ENCODE results near the gene TPPP. TPM values are rescaled to one million over a fixed set of nuclear protein-coding genes. Genes with fewer than 3 reads are reported as not detected.

Gene TPPP
- total RNA-seq, 1 experiment from 2014 or later, result 3.9 TPM

GRCh38 chr5:677131-678101 lies 15.7 kb downstream of the TPPP start:
- no peak overlapping the region for H2AFZ ChIP-seq (ENCODE audit: low read depth, low read length, poor library complexity, severe bottlenecking)
- H3K4me3 ChIP-seq (replicated peaks in 1 of 2; ENCODE audit: low read depth in 1 of 2, low read length in 2 of 2), result no peak overlapping the region
- H3K4me1 ChIP-seq (ENCODE audit: control insufficient read depth in 1 of 2, insufficient read depth in 2 of 2, low read length in 2 of 2), result peaks cover 0 to 10% of the 10 kb centered on the region in 2 experiments; a peak in 2 of 4 replicates
- no peaks in the 10 kb centered on the region for H3K36me3 ChIP-seq (ENCODE audit: control insufficient read depth in 1 of 2, insufficient read depth in 2 of 2, low read length in 2 of 2)
- no peaks in the 10 kb centered on the region for H3K27me3 ChIP-seq (ENCODE audit: insufficient read depth, low read length)
- H4K20me1 ChIP-seq (ENCODE audit: insufficient read depth), result no peaks in the 10 kb centered on the region
- no peaks in the 10 kb centered on the region for H3K9me2 ChIP-seq (ENCODE audit: insufficient read depth)
- no TSS peak for BruUV-seq (replicated peaks)
- DNase-seq (ENCODE audit: low read depth, low spot score) (no peak), ATAC-seq (no peak)
- RAD21 ChIA-PET (ENCODE audit: low non-redundant PET in 1 of 2, low total read pairs in 2 of 2, uncharacterized antibody in 2 of 2, unreplicated experiment in 2 of 2), result no interaction called here
- H3K27ac ChIP-seq (ENCODE audit: low read depth, low read length), result no peak overlapping the region
- TF ChIP-seq ZFX (IDR thresholded peaks at IDR 0.05) (no peak), EZH2phosphoT487 (IDR thresholded peaks at IDR 0.05; ENCODE audit: borderline replicate concordance) (no peak), ZNF274 (IDR thresholded peaks at IDR 0.05; ENCODE audit: low read depth, low read length) (no peak), POLR2AphosphoS5 (IDR thresholded peaks at IDR 0.05; ENCODE audit: low read depth, low read length) (no peak), POLR2A (IDR thresholded peaks at IDR 0.05; ENCODE audit: borderline replicate concordance, extremely low read depth, insufficient read depth, insufficient read length) (no peak), SIN3A (IDR thresholded peaks at IDR 0.05; ENCODE audit: low read depth) (no peak), SRF (IDR thresholded peaks at IDR 0.05; ENCODE audit: low read depth) (no peak), JUND (IDR thresholded peaks at IDR 0.05) (no peak)
- TF ChIP-seq, protein P1, sequence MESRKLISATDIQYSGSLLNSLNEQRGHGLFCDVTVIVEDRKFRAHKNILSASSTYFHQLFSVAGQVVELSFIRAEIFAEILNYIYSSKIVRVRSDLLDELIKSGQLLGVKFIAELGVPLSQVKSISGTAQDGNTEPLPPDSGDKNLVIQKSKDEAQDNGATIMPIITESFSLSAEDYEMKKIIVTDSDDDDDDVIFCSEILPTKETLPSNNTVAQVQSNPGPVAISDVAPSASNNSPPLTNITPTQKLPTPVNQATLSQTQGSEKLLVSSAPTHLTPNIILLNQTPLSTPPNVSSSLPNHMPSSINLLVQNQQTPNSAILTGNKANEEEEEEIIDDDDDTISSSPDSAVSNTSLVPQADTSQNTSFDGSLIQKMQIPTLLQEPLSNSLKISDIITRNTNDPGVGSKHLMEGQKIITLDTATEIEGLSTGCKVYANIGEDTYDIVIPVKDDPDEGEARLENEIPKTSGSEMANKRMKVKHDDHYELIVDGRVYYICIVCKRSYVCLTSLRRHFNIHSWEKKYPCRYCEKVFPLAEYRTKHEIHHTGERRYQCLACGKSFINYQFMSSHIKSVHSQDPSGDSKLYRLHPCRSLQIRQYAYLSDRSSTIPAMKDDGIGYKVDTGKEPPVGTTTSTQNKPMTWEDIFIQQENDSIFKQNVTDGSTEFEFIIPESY (IDR thresholded peaks at IDR 0.05; ENCODE audit: extremely low read depth, insufficient replicate concordance, low read length), result no peak
- H3K4me2 ChIP-seq (ENCODE audit: low read length), result no peak overlapping the region
- CTCF ChIA-PET, result no interaction called here
- H3K9ac ChIP-seq (ENCODE audit: low read length), result no peak overlapping the region
- no peaks in the 10 kb centered on the region for H3K9me3 ChIP-seq (ENCODE audit: control insufficient read depth in 1 of 2, insufficient read depth in 1 of 2, low read depth in 1 of 2, low read length in 2 of 2)
- intact Hi-C loops (cut with micrococcal nuclease), result loop anchor here (10.0 kb wide), 1 partner anchor 487 kb away; no protein-coding TSS in a partner anchor
- H3K79me2 ChIP-seq (ENCODE audit: insufficient read depth, low read length), result no peaks in the 10 kb centered on the region
- POLR2A ChIA-PET, result no interaction called here
